GM12801 (cell line): ENCODE results near the gene NEURL1.

Experiments
- TF ChIP-seq, protein P1 (sequence below): IDR thresholded peaks from one replicate; pipeline ENCODE4 v1.5.1; 2011; ENCODE audit warnings: control low read depth; ENCODE audit not compliant: insufficient read length; ENCODE audit errors: extremely low read depth

The NEURL1 gene

GRCh38 chr10:103543617-103544525, 50.4 kb downstream of the NEURL1 start:
- TF ChIP-seq, protein P1, sequence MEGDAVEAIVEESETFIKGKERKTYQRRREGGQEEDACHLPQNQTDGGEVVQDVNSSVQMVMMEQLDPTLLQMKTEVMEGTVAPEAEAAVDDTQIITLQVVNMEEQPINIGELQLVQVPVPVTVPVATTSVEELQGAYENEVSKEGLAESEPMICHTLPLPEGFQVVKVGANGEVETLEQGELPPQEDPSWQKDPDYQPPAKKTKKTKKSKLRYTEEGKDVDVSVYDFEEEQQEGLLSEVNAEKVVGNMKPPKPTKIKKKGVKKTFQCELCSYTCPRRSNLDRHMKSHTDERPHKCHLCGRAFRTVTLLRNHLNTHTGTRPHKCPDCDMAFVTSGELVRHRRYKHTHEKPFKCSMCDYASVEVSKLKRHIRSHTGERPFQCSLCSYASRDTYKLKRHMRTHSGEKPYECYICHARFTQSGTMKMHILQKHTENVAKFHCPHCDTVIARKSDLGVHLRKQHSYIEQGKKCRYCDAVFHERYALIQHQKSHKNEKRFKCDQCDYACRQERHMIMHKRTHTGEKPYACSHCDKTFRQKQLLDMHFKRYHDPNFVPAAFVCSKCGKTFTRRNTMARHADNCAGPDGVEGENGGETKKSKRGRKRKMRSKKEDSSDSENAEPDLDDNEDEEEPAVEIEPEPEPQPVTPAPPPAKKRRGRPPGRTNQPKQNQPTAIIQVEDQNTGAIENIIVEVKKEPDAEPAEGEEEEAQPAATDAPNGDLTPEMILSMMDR: no peak

DNA sequence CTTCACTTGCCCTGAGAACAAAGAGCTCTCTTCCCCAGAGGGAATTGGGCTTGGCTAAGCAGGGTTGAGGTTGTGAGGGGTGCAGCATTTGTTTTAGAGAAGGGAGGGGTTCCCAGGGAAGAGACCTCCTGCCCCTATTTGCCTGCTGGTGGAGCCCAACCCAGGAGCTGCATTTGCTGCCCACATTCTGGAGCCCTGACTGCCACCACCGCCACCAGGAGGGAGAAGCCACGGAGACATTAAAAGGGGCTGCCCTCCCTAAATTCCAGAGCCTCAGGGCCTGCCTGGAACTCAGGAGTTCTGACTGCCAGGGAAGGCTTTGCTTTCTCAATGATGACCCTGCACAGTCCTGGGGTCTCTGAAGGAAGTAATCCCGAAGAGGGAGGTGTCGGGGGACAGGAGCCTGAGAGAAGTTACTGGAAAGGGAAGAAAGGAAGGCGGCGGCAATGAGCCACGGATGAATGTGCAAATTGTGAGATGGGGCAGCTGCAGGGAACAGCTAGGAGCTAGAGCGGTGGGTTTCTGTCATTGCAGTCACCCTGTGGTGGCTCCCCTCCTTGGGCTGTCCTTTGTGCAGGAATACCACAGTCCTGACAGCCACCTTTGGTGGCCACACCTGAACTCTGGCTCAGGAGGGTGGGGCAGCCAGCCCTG, 51.3 kb downstream of the NEURL1 start:
- TF ChIP-seq, protein P1: no peak

- TF ChIP-seq, protein P1: no peak
Observed at GRCh38 chr10:103545366-103545765, 51.9 kb downstream of the NEURL1 start.

DNA sequence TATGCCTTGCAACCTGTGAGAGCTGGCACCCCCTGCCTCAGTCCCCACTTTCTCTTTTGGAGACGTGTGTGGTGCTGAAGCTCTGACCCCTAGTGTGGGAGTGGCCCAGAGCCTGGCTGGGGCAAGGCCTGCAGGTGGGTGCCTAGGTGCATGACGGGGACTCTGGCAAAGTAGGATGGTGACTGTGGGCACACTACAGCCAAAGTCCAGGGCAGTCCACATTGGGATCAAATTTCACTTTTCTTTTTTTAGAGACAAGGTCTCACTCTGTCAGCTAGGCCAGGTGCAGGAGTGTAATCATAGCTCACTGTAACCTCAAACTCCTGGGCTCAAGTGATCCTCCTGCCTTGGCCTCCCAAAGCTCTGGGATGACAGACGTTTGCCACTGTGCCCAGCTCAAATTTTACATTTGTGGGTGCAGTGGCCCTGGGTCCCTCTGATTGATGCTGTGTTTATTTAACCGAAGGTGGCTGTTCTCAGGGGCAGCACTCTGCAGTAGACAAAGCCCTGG, 52.3 kb downstream of the NEURL1 start:
- TF ChIP-seq, protein P1: no peak

- TF ChIP-seq, protein P1: no peak
Observed at GRCh38 chr10:103546401-103546800, 52.9 kb downstream of the NEURL1 start.

DNA sequence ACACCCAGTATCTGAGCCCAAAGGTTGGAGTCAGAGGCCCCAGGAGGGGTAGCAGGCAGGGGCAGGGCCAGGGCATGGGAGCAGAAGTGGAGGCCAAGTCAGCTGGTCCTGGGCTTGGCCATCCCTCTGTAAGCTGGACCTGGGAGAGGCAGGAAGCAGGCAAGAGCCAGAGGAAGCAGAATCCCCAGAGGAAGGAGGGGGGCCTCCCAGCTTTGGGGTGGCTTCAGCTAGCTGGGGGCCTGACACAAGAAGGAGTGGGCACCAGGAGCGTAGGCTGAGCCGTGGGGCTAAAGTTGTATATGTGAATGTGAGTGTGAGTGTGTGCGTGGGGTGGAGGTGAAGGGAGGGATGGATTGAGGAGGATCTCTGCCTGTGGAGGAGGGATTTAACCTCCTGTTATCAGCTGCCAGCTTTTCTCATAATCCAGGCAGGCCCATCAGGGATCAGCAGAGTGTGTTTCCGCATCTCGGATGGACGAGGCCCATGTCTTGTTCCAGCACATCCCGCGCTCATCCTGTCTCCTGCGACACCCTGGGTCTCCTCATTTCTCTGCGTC, 54.0 kb downstream of the NEURL1 start:
- TF ChIP-seq, protein P1: no peak

GRCh38 chr10:103548006-103548405, 54.5 kb downstream of the NEURL1 start:
- TF ChIP-seq, protein P1: no peak
